Raji (cell line): ENCODE results near the gene LRRC59.

Experiments
- POLR2A ChIP-seq: IDR thresholded peaks from 2 replicates; pipeline ENCODE4 v1.6.1; 2011; ENCODE audit warnings: low read depth, low read length, control low read depth; ENCODE audit not compliant: insufficient read depth

Gene LRRC59

GRCh38 chr17:50426814-50427787 lies 29.8 kb upstream of the LRRC59 start:
- peak; percentile 56; the same call in 1 of the 2 replicates for TF ChIP-seq POLR2A

- TF ChIP-seq POLR2A = no peak
These were observed 29.1 kb upstream of the LRRC59 start for GRCh38 chr17:50426472-50426782.

GRCh38 chr17:50425682-50426471 lies 28.6 kb upstream of the LRRC59 start, which contains the start of gene ACSF2:
TSS of gene ACSF2 (plus strand) at chr17:50426218. CDS start at chr17:50426262, 44 bp downstream.
- TF ChIP-seq POLR2A = peak; percentile 61; the same call in 1 of the 2 replicates

- TF ChIP-seq POLR2A = no peak
These were observed 27.8 kb upstream of the LRRC59 start for GRCh38 chr17:50424996-50425681.

GRCh38 chr17:50424246-50424995 lies 27.1 kb upstream of the LRRC59 start:
- no peak for TF ChIP-seq POLR2A

GRCh38 chr17:50423553-50424159 lies 26.3 kb upstream of the LRRC59 start:
- no peak for TF ChIP-seq POLR2A

- TF ChIP-seq POLR2A = no peak
These were observed 25.4 kb upstream of the LRRC59 start for GRCh38 chr17:50422738-50423137.

- 0 out of 2 replicates have a peak, but pooled peaks have one; percentile 20 for TF ChIP-seq POLR2A
These were observed 24.2 kb upstream of the LRRC59 start for GRCh38 chr17:50421308-50422051.

GRCh38 chr17:50420419-50421112 lies 23.2 kb upstream of the LRRC59 start:
- no peak for TF ChIP-seq POLR2A

GRCh38 chr17:50414808-50415207 lies 17.5 kb upstream of the LRRC59 start:
- no peak for TF ChIP-seq POLR2A

- TF ChIP-seq POLR2A = no peak
These were observed 14.9 kb upstream of the LRRC59 start for GRCh38 chr17:50412188-50412732.

GRCh38 chr17:50407921-50408320 lies 10.6 kb upstream of the LRRC59 start:
- TF ChIP-seq POLR2A = no peak

GRCh38 chr17:50406578-50406977 lies 9.3 kb upstream of the LRRC59 start:
- no peak for TF ChIP-seq POLR2A

- no peak for TF ChIP-seq POLR2A
These were observed 579 bp upstream of the LRRC59 start for GRCh38 chr17:50397919-50398285.
